GM12864 (cell line): ENCODE results near the gene BMPR1B.

Source experiments
- DNase-seq: peaks from one replicate; pipeline ENCODE4 v3.0.0-alpha.2; 2011; ENCODE audit warnings: low read depth
- H3K4me3 ChIP-seq: 2 replicates; pipeline ENCODE4 v1.5.1; 2011; ENCODE audit warnings: mild to moderate bottlenecking, low read depth, low read length, control low read depth
- TF ChIP-seq, protein P1 (sequence below): IDR thresholded peaks from 2 replicates; pipeline ENCODE4 v1.5.1; 2011; ENCODE audit warnings: low read depth, mild to moderate bottlenecking, moderate library complexity, low read length, control low read depth, inconsistent platforms; ENCODE audit errors: missing control alignments

Gene BMPR1B

DNA sequence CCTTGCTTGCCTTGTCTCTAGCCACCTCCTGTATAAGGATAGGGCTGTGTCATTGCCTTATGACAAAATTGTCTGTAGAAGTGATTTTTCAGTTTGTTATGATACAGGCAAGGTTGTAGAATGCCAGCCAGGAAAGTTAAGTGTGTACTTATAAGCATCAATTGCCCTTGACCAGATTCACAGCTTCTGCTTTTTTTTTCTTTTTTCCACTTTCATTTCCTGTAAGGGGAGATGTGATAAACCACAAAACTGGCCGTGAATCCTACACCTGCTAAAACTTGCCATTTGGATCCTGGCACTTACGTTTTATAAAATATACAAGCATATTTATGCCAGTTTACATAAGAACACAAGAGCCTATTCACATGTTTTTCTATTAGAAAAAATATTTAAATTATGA, 35.0 kb upstream of the BMPR1B start:
- no peak overlapping the region for H3K4me3 ChIP-seq
- TF ChIP-seq, protein P1, sequence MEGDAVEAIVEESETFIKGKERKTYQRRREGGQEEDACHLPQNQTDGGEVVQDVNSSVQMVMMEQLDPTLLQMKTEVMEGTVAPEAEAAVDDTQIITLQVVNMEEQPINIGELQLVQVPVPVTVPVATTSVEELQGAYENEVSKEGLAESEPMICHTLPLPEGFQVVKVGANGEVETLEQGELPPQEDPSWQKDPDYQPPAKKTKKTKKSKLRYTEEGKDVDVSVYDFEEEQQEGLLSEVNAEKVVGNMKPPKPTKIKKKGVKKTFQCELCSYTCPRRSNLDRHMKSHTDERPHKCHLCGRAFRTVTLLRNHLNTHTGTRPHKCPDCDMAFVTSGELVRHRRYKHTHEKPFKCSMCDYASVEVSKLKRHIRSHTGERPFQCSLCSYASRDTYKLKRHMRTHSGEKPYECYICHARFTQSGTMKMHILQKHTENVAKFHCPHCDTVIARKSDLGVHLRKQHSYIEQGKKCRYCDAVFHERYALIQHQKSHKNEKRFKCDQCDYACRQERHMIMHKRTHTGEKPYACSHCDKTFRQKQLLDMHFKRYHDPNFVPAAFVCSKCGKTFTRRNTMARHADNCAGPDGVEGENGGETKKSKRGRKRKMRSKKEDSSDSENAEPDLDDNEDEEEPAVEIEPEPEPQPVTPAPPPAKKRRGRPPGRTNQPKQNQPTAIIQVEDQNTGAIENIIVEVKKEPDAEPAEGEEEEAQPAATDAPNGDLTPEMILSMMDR: no peak
- no peak for DNase-seq

- no peak for DNase-seq
- TF ChIP-seq, protein P1: no peak
- no peak overlapping the region for H3K4me3 ChIP-seq
These were observed 33.6 kb upstream of the BMPR1B start for GRCh38 chr4:94724016-94724790.

GRCh38 chr4:94726524-94727123, 31.1 kb upstream of the BMPR1B start:
- no peak overlapping the region for H3K4me3 ChIP-seq
- TF ChIP-seq, protein P1: no peak
- DNase-seq: no peak

DNA sequence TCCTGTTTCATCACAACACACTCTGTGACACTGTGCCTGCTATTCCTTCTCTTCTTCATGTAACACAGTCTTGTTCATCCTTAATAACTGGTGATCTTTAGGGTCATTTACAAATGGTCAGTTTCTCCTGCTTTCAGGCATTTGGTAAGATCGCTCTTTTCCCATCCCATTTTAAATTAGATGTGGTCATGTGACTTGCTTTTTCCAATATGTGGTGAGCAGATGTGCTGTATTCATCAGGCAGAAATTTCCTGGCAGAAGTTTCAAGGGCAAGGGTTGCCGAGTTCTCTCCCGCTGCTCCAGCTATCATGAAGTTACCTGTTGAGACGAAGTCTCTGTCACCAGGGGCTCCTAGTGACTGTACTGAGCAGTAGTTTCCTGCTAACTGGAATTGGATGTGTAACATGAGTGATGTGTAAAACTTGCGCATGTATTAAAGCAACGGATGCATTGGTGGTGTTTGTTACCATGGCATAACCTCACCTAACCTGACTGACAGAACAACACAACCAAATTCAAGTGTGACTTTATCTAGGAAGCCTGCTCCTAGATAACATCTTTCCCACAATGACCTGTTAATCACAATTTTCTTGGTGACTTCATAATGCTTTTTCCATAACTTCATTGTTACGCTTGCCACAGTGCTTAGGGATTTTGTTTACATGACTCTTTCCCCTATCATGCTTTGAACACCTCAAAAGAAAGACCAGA, 29.5 kb upstream of the BMPR1B start:
- no peak for DNase-seq
- TF ChIP-seq, protein P1: no peak
- no peak overlapping the region for H3K4me3 ChIP-seq

- no peak for DNase-seq
- H3K4me3 ChIP-seq: no peak overlapping the region
- TF ChIP-seq, protein P1: no peak
These were observed 25.4 kb upstream of the BMPR1B start for GRCh38 chr4:94732358-94732698.

GRCh38 chr4:94739741-94740140, 18.0 kb upstream of the BMPR1B start:
- TF ChIP-seq, protein P1: no peak
- no peak for DNase-seq
- no peak overlapping the region for H3K4me3 ChIP-seq
